ENCODE data around the gene ZNF318.
"Not testable (repeated sequence)": the region's sequence is repeated elsewhere in the genome, so short reads cannot be mapped to it uniquely, and the experiment has no call there.

Gene ZNF318

GRCh38 chr6:43369174-43370002 is at the start of gene ZNF318:
Gene ZNF318 (minus strand): TSS chr6:43369647. CDS start chr6:43369365, 282 bp downstream.
- DNase-seq: peak; percentile 98

GRCh38 chr6:43416935-43417334 is 47.5 kb upstream of the ZNF318 start:
- DNase-seq: no peak

GRCh38 chr6:43415275-43415674 is 45.8 kb upstream of the ZNF318 start:
- DNase-seq: not testable (repeated sequence)

GRCh38 chr6:43413002-43413401 is 43.6 kb upstream of the ZNF318 start:
- DNase-seq: no peak

GRCh38 chr6:43412541-43412940 is 43.1 kb upstream of the ZNF318 start:
- no peak for DNase-seq

GRCh38 chr6:43410776-43411175 is 41.3 kb upstream of the ZNF318 start:
- DNase-seq: not testable (repeated sequence)

- no peak for DNase-seq
Observed at GRCh38 chr6:43408259-43408658, 38.8 kb upstream of the ZNF318 start.

- no peak for DNase-seq
Observed at GRCh38 chr6:43407296-43407695, 37.8 kb upstream of the ZNF318 start.

- DNase-seq: no peak
Observed at GRCh38 chr6:43405354-43405753, 35.9 kb upstream of the ZNF318 start.

GRCh38 chr6:43402820-43403219 is 33.4 kb upstream of the ZNF318 start:
- no peak for DNase-seq

- DNase-seq: no peak
Observed at GRCh38 chr6:43401730-43402129, 32.3 kb upstream of the ZNF318 start.

- DNase-seq: no peak
Observed at GRCh38 chr6:43399932-43400487, 30.6 kb upstream of the ZNF318 start.

GRCh38 chr6:43396408-43397149 is 27.1 kb upstream of the ZNF318 start:
- DNase-seq: no peak

GRCh38 chr6:43395776-43396175 is 26.3 kb upstream of the ZNF318 start:
- no peak for DNase-seq

GRCh38 chr6:43394982-43395381 is 25.5 kb upstream of the ZNF318 start:
- DNase-seq: no peak

- no peak for DNase-seq
Observed at GRCh38 chr6:43393602-43394001, 24.2 kb upstream of the ZNF318 start.

GRCh38 chr6:43393133-43393532 is 23.7 kb upstream of the ZNF318 start:
- not testable (repeated sequence) for DNase-seq

GRCh38 chr6:43391440-43392031 is 22.1 kb upstream of the ZNF318 start:
- no peak for DNase-seq

GRCh38 chr6:43390753-43391439 is 21.4 kb upstream of the ZNF318 start:
- not testable (repeated sequence) for DNase-seq

GRCh38 chr6:43389730-43390295 is 20.4 kb upstream of the ZNF318 start:
- DNase-seq: no peak

GRCh38 chr6:43386492-43386891 is 17.0 kb upstream of the ZNF318 start:
- DNase-seq: no peak

- DNase-seq: no peak
Observed at GRCh38 chr6:43383021-43383667, 13.7 kb upstream of the ZNF318 start.

All from NCI-H2081 (cell line).